HG03103 (cell line): ENCODE results near the gene C22orf23.
"Not testable (repeated sequence)": the region's sequence is repeated elsewhere in the genome, so short reads cannot be mapped to it uniquely, and the experiment has no call there.

Source experiments
- ATAC-seq: cut with Tn5 transposase; IDR thresholded peaks from one replicate; pipeline ENCODE4 v1.9.1; 2021; ENCODE audit warnings: low read depth; ENCODE audit not compliant: unreplicated experiment

C22orf23 gene

GRCh38 chr22:37982938-37983859 lies 29.8 kb upstream of the C22orf23 start:
- no peak for ATAC-seq

- no peak for ATAC-seq
These were observed 28.9 kb upstream of the C22orf23 start for GRCh38 chr22:37982151-37982785.

DNA sequence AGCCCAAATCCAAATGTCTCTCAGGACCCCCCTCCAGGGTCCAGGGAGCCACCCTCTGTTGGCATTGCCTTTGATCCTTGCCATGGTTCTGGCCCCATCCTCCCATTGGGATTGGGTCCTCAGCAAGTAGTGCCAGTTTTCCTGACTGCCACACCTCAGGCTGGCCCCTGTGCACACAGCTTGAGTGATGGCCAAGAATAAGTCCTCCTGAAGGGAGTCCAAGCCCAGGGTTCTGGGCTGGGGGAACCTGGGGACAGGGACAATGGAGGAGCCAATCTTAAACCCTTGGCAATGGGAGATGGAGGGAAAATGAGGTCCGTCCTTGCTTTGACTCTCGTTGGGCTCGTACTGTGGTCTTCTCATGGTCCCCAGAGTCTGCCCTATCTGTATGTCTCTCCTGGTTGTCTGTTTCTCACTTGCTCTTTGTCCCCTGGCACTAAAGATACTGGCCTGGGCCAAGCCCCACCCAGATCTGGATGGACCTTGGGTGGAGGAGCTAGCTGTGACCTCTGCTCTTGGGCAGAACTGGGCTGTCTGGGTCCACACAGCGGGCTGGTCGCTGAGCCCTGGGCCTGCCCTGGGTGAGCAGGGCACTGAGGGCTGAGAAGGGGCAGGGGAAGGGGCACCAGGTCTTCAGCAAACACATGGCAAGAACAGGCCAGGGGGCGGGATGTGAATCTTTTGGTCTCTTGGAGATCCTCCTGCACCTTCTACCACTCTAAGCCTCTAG lies 28.0 kb upstream of the C22orf23 start:
- ATAC-seq, result no peak

DNA sequence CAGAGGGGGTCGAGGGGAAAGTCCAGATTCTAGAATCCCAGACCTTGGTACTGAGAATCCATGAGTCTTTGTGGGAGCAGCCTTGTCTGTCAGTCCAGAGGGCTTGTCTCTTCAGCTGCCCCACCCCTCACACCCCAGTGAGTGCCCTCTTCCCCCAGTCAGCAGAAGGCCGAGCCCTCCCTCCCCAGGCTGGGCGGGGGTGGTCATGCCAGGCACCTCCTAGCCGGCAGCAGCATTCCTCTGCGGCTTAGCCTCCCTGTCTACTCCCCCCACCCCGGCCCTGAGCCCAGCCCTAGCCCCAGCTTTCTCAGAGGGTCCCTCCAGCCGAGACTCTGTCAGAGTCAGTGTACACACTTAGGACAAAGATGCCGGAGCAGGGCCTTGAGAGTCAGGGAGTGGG lies 26.4 kb upstream of the C22orf23 start:
- no peak for ATAC-seq

GRCh38 chr22:37976547-37976946 lies 23.1 kb upstream of the C22orf23 start:
- ATAC-seq, result no peak

- not testable (repeated sequence) for ATAC-seq
These were observed 22.6 kb upstream of the C22orf23 start for GRCh38 chr22:37976022-37976421.

DNA sequence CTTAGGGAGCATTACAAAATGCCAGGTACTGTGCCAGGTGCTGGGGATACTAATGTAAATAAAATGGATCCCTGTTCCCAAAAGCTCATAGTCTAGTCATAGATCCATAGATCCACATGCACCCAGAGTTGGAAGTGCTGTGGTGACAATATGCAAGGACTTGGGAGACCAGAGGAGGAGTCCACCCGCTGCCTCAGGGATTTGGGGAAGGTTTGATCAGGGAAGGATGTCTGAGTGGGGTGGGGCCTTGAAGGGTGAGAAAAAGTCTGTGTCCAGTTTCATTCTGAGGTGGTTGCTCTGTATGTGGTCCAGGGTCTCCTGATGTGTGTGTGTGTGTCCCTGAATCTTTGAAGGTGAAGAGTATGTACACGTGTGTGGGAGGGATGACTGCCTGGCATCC lies 21.8 kb upstream of the C22orf23 start:
- no peak for ATAC-seq

DNA sequence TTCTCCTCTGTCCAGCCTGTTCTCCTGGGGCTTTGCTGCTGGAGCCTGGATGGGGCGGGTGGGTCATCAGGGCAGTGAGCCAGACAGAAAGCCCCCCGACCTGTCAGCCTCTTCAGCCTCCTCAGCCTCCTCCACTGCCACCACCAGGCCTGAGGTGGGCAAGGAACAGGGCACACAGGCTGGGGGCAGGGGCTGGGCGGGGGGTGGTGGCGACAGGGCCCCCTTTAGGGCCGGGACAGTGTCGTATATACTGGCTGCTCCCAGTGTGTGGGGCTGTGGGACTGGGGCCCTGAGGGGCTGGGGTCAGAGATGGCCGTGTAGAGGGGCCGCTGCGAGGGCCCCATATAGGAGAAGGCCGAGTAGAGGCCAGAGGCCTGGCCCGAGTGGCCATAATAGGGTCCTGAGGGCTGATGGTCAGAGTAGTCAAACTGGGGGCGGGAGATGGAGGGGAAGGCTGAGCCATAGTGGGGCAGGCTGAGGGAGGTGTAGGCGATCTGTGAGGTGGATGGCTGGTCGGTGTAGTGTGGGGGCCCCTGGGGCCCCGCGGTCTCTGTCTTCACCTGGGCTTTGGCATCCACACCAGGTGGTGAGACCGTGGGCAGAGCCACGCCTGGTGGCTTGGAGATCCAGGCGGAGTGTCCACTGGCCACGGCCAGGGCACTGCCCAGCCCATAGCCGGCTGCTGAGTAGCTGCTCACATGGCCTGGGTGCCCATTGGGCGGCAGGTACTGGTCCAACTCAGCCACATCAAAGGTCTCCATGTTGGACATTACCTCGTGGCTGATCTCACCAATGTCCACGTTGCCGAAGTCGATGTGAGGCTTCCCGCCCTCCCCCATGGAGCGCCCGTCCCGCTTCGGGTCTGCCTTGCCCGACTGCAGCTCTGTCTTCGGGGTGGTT lies 20.1 kb upstream of the C22orf23 start:
- ATAC-seq, result no peak

DNA sequence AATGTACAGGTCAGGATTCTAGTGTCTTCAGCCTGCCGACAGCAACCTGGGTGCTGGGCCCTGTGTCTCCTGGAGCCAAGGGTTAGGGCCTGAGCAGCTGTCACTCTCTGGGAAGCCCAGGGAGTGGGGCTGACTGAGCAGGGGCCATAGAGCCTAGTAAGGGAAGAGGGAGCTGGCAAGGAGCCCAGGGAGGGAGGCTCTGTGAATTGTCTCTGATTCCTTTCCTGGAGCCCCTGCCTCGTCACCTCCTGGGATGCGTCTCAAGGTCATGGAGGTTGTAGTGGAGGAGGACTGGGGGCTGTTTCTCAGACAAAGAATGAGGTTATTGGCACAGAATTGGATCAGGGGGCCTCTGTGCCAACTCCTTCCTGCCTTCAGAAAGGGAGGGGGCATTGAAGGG lies 19.1 kb upstream of the C22orf23 start:
- ATAC-seq, result no peak

DNA sequence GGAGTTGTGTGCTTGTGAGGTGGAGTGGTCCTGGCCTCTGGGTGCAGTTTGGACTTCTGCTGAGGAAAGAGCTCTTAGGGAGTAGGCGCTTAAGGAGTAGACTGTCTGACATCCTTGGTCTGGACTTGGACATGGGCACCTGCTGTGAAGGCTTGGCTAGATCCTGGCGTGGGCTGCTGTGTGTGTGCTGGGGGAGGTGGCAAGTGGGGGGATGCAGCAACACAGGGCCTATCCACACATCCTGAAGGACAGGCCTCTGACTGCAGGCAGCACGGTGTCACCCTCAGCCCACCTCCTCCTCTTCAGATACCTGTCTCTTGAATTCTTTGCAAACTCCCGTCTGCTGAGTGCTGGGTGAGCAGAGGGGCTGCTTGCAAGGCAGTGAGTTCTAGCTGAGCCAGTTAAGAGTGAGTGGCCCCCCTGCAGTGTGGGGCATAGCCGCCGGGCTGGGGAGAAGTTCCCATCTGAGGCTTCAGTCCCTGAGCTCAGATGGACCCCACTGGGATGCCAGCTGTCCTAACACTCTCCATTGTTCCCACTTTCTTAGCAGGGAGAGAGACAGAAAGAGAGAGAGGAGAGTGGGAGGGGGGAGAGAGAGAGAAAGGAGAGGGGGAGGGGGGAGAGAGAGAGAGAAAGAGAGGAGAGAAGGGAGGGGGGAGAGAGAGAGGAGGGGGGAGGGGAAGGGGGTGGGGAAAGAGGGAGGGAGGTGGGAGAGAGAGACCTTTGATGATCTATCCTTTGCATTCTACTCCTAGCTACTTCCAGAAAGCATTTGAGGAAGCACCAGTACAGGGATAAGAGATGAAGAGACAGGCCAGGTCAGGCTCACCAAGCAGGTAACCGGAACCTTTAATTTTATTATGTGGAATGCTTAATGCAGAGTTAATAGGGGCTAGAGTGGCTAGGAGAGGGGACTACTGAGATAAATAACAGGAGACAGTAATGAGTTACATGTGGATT lies 18.4 kb upstream of the C22orf23 start:
- ATAC-seq, result no peak

- ATAC-seq, result no peak
These were observed 17.5 kb upstream of the C22orf23 start for GRCh38 chr22:37970864-37971263.

DNA sequence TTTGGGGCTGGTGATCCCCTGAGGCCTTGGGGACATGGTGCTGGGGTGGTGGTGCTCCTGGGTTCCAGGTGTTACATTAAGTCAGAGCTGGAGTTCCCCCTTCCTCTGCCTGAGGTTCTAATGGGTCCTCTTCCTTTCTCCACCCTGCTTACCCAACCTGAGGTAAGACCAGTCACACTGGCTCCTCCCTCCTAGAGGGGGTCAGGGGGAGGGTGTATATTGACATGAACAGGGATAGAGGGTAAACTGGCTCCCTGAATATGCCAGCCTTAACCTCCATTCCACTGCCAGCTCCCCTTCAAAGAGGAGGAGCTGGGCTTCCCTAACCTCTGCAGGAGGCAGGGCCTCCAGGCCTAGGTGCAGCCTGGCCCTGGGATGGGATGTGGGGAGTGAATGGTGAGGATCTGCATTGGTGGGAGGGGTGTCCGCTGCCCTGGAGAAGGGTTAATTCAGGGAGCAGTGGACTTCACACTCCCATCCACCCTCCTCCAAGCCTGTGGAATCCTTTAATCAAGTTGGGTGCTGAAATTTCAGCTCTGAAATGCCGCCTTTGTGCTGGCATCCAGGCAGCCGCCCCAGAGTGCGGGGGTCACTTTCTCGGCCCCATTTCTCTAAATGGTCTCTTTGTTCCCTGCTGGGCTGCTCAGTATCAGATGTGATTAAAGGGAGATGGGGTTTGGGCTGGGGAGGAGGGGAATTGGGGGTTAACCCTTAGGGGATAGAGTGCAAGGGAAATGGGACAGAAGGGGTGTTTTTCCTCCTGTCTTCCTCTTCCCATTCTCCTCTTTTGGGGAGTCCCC lies 15.3 kb upstream of the C22orf23 start:
- ATAC-seq, result no peak

DNA sequence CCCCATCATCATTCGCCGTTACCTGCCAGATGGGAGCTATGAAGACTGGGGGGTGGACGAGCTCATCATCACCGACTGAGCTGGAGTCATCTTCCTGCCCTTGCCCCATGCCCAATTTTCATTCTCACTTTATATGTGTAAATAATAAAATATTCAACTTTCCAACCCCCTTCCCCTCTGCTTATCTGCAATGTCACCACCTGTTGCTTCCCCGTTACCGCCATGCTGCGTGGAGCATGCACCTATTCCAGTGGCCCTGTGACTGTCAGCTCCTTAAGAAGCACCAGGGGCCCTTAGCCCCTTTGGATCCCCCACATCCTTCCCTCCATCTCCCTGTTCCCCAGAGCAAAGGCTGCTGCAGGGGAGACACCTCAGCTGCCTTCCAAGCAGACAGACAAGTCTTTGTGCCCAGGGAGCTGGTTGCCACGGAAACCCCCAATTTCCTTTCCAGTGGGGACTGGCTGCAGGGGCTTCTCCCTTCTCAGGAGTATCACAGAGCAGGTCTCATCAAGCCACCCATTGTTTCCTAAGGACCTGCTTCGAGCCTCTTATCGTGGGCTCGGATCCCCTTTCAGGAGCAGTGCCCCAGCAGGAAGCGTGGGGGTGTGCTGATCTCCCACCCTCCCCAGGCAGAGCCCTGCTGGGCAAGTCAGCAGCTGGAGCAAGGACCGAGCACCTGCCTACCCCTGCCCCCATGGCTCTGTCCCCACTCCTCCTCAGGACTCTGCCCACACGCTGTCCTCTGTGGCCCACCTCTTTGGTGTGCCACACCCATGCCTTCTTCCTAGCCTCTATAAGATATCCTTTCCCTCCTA lies 14.4 kb upstream of the C22orf23 start:
- ATAC-seq, result no peak

DNA sequence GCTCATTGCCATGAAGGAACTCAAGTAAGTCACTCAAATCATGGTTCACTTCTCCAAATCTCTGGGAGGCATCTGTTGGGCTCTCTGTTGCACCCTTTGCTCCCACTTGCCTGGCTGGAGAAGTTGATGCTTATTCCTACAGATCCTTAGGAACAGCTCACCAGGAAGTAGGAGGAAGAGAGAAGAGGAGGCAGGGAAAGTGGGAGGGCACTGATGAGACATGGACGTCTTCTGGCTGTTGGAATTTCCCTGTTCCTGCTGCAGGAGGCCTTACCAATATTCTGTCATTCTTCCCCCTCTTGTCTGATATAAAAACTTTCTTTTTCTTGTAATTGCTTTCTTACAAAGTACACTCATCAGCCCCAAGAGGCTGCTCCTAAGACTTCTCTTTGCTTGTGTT lies 13.7 kb upstream of the C22orf23 start:
- ATAC-seq, result no peak

DNA sequence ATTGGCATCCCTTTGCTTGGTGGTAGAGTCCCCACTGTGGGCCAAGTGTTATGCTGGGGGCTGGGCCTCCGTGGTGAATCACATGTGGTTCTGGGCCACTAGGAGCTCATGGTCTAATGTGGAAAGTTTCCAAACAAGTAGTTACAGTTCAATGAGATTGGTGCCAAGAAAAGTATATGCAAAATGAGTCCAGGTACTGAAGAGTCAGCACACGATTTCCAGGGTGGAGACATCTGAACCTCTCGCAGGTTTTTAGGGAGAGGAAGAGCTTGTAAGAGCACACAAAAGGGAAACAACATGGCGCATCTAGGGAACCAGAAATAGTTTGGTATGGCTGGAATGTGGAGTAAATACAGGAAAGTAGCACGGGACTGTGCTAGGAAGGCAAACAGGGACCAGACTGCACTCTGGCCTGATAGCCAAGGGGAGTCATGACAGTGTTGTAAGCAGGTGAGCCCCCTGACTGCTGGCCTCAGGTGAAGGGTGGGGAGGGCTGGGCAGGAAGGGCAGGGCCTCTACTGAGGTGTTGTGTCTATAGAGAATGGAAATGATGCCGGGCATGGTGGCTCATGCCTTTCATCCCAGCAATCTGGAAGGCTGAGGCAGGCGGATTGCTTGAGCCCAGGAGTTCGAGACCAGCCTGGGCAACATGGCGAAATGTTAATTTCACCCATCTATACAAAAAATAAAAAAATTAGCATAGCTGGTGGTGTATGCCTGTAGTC lies 12.7 kb upstream of the C22orf23 start:
- no peak for ATAC-seq

GRCh38 chr22:37961062-37961461 lies 7.7 kb upstream of the C22orf23 start:
- no peak for ATAC-seq

DNA sequence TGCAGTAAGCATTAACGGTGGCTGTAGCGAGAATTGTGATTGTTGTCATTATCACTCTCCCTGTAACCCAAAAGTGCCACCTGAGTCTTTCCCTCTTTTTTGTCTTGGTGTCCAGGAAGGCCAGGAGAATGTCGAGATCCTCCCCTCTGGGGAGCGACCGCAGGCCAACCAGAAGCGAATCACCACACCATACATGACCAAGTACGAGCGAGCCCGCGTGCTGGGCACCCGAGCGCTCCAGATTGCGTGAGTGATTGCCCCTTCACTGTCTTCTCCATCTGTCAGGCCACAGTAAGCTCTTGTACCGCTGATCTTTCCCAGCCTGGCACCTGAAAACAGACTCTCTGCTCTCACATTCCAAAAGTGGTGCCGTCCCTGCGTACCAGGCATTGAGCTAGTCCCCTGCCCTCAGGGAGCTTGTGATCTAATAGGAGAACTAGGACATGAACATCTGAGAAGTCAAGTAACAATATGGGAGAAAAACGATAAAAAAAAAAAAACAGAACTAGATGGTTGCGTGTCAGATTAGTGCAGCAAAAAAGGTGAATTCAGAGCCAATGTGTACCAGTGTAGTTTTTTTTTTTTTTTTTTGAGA lies 5.9 kb upstream of the C22orf23 start:
- no peak for ATAC-seq
